ENCODE results near the gene NYAP2.

Gene NYAP2

DNA sequence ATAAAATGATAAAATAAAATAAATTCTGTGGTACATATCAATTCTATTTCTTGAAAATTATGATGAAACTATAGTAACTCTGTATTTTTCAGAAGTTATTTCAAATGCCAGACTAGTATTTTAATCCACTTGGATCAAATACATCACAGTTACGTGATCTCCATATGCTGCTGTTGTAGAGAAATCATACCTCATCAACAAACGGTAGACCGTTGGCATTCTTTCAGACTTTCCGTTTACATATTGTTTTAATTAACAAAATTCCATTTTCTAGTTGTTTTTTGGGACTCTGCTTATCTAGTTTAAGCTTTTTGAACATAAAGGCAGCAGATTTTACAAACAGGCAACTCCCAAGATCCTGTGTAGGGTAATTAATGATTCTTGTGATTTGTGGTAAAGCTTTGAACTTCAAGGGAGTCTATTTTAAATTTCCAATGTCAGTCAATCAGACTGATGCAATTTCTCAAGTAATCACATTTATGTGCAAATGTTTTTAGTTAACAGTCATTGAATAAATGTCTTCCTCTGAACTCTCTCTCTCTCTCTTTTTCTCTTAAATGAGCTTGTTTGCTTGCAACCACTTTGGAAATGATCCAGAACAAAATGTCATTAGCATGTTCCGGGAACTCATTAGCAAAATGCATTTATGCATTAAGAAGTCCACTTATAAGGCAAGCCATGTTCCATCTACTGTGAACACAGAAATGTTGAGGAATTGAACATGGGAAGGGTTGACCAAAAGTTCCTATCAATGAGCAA is 31.8 kb downstream of the NYAP2 start:
- no peak for DNase-seq

DNA sequence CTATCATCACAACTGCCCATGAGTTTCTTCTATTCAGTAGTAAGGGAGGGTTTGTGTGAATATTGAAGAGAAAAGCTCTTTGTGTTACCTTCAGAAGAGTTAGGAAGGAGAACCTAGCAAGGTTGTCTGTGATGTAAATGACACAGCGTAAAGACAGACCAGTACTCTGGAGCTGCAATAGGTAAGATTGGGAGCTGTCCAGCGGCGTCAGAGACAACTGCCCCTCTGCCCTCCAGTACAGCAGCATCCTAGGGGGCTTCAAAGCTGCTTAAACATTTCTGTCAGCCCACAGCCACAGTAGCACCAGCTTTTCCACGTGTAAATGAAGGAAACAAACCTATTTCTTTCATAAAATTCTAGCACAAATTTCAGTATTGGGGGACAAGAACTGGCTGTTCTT is 34.5 kb downstream of the NYAP2 start:
- DNase-seq: no peak

GRCh38 chr2:225437319-225437718 is 37.8 kb downstream of the NYAP2 start:
- no peak for DNase-seq

- DNase-seq: no peak
These were observed 38.7 kb downstream of the NYAP2 start for GRCh38 chr2:225438248-225438647.

DNA sequence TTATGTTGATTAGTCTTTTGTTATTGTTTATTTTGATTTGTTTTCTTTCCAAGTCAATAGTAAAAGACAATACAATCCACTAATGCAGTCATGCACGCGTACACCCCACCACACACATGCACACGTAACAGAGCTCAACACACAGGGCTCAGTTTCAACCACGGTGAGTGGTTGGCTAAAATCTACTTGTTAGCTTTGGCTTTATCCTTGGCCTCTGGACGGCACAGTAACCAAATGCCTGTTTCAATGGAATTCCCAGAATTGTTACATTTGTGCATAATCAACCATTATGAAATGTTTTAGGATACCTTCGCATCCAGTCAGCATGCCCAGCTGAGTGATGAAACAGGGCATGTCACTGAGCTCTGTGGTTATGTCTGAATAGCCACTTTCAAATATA is 53.2 kb downstream of the NYAP2 start:
- no peak for DNase-seq

- no peak for DNase-seq
These were observed 54.9 kb downstream of the NYAP2 start for GRCh38 chr2:225454412-225454811.

- no peak for DNase-seq
These were observed 57.2 kb downstream of the NYAP2 start for GRCh38 chr2:225456619-225457260.

DNA sequence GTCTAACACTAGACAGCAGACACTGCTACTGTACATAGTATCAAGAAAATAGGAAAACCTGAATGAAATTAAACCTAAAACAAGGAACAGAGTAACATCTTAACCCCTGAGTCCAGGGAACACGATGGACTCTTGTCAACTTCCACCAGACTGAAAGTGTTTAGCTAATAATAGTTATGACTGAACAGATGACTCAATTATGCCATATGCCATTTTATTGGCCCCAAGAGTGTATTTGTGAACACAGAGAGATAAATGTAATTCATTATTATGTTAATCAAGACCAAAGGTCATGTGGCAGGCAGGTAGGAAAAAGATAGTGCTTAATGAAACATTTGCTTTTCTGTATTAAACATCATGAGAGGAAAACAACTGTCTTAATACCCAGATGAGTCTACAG is 58.0 kb downstream of the NYAP2 start:
- no peak for DNase-seq

DNA sequence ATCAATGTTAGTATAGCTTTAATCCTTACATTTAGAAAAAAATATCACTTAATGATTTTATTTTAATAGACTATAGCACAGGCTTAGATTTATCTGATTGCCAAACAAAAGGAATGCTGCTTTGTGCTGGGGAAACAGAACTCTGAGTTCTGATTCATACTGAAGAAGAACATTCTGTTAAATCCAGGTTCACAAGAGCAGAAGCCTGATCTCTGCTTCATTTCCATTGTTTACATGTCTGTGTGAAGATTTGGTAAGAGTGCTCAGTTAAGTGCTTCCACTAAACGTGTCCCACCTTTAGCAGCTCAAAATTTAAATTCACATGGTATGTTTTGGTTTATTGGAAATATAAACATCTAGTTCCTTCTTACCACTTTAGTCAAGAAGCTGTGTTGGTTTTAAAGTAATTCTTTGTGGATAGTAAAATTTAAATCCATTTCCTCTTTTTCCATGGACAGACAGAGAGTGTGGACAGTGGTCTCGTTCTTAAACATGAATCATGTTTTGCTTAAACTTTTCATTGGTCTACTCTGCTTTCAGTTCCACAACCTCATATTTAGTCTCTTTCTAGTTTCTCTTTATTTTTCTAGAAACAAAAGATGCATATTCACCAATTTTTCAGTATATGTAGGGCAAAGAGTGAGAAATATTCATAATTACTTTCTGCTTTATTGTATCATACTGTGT is 59.1 kb downstream of the NYAP2 start:
- no peak for DNase-seq

DNA sequence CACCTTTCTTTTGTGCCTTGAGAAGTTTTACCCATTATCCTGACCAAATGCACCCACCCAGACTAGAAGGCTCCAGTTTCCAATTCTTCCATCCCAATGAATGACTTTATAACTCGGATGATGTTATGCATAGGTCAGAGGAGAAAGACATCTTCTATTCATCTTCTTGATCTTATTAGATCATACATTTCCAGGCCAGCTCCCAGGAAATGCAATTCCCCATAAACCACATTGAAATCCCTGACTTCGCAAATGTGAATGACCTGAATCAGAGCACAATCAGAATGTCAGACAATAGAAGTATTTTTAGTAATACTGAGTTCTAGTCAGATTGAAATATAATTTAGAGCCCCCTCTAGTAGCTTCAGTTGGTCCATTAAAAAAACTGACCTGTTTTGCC is 62.9 kb downstream of the NYAP2 start:
- no peak for DNase-seq

GRCh38 chr2:225462945-225463344 is 63.4 kb downstream of the NYAP2 start:
- no peak for DNase-seq

DNA sequence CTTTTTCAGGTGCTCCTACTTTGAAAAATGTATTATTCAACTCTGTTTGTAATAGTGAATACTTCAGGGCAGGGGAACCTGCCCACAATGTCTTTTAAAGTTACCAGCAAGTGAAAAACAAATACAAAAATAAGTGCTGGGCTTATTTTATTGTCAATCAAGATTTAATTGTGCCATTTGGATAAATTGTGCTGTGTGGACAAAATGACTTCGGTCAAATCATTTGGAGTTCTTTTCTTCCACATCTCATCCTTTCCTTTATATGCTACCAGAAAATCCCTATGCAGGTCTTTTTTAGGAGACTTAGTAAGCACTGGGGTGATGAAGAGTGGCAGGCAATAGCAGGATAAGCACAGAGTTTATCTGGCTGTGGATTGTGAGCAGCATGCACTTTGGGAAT is 63.9 kb downstream of the NYAP2 start:
- DNase-seq: no peak

DNA sequence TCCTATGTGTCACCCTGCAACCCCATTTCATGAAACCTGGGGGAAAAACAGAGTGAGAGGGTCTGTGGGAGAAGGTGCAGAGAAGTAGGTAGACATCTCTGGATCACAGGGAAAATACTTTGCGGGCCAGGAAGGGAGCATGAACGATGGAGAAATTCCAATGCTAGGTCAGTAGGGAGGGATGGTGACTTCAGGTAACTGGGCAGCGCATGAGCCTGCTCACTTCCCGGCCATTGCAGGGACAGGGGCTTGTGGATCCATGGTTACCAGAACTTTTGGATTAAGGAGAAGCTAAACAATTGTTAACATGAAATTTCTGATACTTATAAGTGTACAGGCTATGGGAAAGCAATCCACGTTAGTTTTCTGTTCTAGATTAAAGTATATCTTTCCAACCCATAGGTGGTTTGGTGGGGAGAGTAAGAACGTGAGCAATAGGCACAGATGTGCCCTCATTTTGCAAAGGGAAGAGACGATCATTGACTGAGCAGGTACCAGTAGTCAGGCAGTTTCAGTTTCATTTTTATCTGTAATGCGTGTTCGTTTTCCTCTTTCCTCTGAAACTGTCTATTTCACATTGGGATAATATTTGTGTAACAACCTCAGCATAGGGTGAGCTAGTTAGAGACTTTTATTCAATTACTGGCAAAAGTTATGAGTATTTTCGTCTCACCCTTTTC is 65.0 kb downstream of the NYAP2 start:
- no peak for DNase-seq

DNA sequence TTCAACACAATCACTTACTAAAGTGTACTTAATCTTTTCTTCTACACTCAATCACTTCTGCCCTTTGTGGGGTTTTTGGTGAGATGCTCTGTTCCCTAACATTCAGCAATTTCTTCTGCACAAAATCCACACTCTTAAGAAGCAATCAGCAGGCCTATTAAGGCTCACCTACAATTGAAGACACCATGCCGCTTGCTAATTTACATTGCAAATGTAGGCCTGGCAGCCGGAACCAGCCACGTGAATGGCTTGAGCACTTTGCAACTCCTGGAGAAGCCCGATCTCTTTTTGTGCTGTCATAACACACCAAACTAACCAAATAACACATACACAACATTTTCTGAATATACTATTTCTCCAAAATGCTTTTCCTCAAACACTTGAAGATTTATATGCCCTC is 66.3 kb downstream of the NYAP2 start:
- no peak for DNase-seq

DNA sequence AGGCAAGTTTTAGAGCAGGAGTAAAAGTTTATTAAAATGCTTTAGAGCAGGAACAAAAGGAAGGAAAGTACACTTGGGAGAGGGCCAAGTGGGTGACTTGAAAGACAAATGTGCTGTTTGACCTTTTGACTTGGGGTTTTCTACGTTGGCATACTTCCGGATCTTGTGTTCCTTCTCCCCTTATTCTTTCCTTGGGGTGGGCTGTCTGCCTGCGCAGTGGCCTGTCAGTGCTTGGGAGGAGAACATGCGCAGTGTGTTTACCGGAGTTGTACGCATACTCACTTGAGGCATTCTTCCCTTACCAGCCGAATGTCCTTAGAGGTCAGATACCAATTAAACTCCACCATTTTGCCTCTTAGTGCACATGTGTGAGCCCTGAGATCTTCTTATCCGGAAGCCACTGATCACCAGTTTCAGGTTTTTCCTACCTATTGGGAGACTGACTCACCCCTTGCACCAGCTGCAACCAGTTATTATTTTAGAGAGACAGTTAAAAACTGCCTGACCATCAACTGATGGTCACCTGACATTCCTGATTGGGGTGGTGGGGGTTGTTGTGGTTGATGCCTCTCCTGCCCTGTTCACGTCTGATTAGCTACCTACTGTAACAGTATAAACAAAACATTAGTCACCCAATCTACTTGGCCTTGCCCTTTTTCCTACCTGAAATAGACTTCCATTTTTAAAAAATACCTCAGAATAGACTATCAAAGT is 67.5 kb downstream of the NYAP2 start:
- no peak for DNase-seq

GRCh38 chr2:225468131-225468530 is 68.6 kb downstream of the NYAP2 start:
- DNase-seq: no peak

GRCh38 chr2:225471039-225471438 is 71.5 kb downstream of the NYAP2 start:
- no peak for DNase-seq

- DNase-seq: no peak
These were observed 72.0 kb downstream of the NYAP2 start for GRCh38 chr2:225471482-225471881.

DNA sequence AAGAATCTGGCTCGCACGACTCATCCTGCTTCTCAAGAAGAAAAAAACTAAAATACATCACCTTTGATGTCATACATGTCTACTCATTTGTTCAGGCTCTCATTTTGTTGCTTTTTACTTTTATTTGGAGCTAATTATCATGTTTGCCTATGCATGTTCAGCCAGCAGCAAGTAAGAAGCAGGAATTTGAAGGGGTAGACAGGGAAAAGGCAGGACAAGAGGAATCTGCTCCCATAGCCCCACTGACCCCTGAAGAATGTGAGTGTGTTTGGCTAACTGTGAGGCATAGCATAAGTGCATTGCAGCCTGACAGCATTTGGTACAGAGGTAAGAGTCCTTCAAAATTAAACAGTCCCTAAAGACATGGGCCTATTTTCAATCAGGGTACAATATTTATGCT is 72.7 kb downstream of the NYAP2 start:
- no peak for DNase-seq

DNA sequence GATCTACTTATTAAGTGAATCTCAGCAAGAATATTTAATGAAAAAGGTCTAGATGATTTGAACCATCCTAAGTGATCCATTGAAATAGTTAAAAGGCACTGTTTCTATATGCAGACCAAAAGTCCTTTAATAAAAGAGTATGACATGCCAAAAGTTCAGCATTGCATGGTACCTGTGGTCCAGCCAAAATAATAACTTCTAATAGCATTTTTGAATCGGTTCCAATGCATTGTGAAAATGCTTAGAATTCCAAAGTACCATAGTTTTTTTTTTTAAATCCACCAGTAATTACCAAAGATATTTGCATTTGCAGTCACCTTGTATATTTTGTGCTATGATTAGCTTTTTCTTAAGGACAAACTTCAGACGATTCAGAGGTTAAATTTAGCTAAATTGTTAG is 79.9 kb downstream of the NYAP2 start:
- no peak for DNase-seq

- DNase-seq: no peak
These were observed 85.2 kb downstream of the NYAP2 start for GRCh38 chr2:225484751-225485150.

GRCh38 chr2:225486236-225486635 is 86.7 kb downstream of the NYAP2 start:
- DNase-seq: no peak

DNA sequence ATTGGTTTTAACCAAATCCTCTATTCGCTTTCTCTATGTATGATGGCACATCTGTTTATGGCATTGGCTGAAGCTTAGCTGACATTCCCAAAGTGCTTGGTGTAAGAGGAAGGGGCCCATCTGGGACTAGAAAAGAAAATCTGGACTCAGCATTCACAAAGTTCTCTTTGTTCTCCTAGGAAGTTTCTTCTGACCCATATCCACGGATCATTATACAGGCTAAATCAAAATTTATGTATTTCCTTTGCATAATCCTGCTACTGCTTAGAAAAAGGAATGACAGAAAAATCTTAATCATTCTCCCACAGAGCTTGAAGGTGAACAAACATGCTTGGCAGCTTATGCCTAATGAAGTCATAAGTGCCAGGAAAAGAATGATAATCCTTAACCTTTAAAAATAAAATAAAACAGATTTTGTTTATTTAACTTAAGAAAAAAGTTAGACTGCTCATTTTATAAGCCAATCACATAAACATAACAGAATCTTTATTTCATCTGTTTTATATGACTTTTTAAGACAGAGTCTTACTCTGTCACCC is 88.4 kb downstream of the NYAP2 start:
- DNase-seq: no peak

Measured in activated naive CD4-positive, alpha-beta T cell treated with Interleukin-2 at 50 U/mL for 16 hours (primary cell).